Nephron (organoid): Measurements from ENCODE around the gene WDR90.

Experiments
- H3K27ac Mint-ChIP-seq, 3 experiments: 2 replicates each; pipeline ENCODE4 v1.8.0; 2020; ENCODE audit warnings: mixed read lengths in 3 of 3, mild to moderate bottlenecking in 2 of 3, moderate library complexity in 1 of 3
- H3K27me3 Mint-ChIP-seq: 2 replicates; pipeline ENCODE4 v1.8.0; 2021; ENCODE audit warnings: low read depth, mild to moderate bottlenecking, moderate library complexity, mixed read lengths
- H3K36me3 Mint-ChIP-seq: 2 replicates; pipeline ENCODE4 v1.8.0; 2020; ENCODE audit warnings: low read depth, mixed read lengths
- H3K4me1 Mint-ChIP-seq: 2 replicates; pipeline ENCODE4 v1.8.0; 2020; ENCODE audit warnings: mixed read lengths
- H3K4me3 Mint-ChIP-seq, 3 experiments: 2 replicates each; pipeline ENCODE4 v1.8.0; 2020; ENCODE audit warnings: mild to moderate bottlenecking in 3 of 3, mixed read lengths in 3 of 3, moderate library complexity in 2 of 3
- H3K9me3 Mint-ChIP-seq: 2 replicates; pipeline ENCODE4 v1.8.0; 2020; ENCODE audit warnings: mixed read lengths
- CTCF ChIP-seq, 3 experiments: fragments of 200-600 bp; sonication (generic); IDR thresholded peaks; one replicate each; pipeline ENCODE4 v1.5.0; 2021; ENCODE audit warnings: antibody characterized with exemption in 3 of 3; ENCODE audit not compliant: unreplicated experiment in 3 of 3

Gene WDR90

GRCh38 chr16:692356-693108, 43.4 kb downstream of the WDR90 start:
- Mint-ChIP-seq H3K9me3 (no peaks in the 10 kb centered on the region), H3K4me3 (peak overlapping the region; percentile 79 to 94 (median 80)), H3K27me3 (peaks cover 67% of the 10 kb centered on the region), H3K36me3 (no peaks in the 10 kb centered on the region), H3K27ac (peak overlapping the region in 2 of 3 experiments; percentile 12 to 45), H3K4me1 (peaks cover 10% of the 10 kb centered on the region)
- no peak for TF ChIP-seq CTCF (IDR thresholded peaks at IDR 0.05; ENCODE audit: unreplicated experiment in 3 of 3)

- no peak for TF ChIP-seq CTCF (IDR thresholded peaks at IDR 0.05; ENCODE audit: unreplicated experiment in 3 of 3)
- peaks cover 10% of the 10 kb centered on the region for H3K4me1 Mint-ChIP-seq
- peak overlapping the region in 1 of 3 experiments; percentile 21 for H3K4me3 Mint-ChIP-seq
- H3K9me3 Mint-ChIP-seq, result no peaks in the 10 kb centered on the region
- H3K27me3 Mint-ChIP-seq, result peaks cover 75% of the 10 kb centered on the region
- no peak overlapping the region for H3K27ac Mint-ChIP-seq
- H3K36me3 Mint-ChIP-seq, result no peaks in the 10 kb centered on the region
Measured at GRCh38 chr16:693364-693763, 44.2 kb downstream of the WDR90 start.

GRCh38 chr16:693766-694165, 44.6 kb downstream of the WDR90 start:
- H3K27ac Mint-ChIP-seq, result no peak overlapping the region
- no peak for TF ChIP-seq CTCF (IDR thresholded peaks at IDR 0.05; ENCODE audit: unreplicated experiment in 3 of 3)
- peaks cover 79% of the 10 kb centered on the region for H3K27me3 Mint-ChIP-seq
- no peaks in the 10 kb centered on the region for H3K9me3 Mint-ChIP-seq
- no peak overlapping the region for H3K4me3 Mint-ChIP-seq
- no peaks in the 10 kb centered on the region for H3K36me3 Mint-ChIP-seq
- peaks cover 10% of the 10 kb centered on the region for H3K4me1 Mint-ChIP-seq

GRCh38 chr16:694187-694862, 45.2 kb downstream of the WDR90 start:
- no peaks in the 10 kb centered on the region for H3K36me3 Mint-ChIP-seq
- H3K27ac Mint-ChIP-seq, result no peak overlapping the region
- H3K4me3 Mint-ChIP-seq, result no peak overlapping the region
- no peaks in the 10 kb centered on the region for H3K9me3 Mint-ChIP-seq
- H3K4me1 Mint-ChIP-seq, result peaks cover 10% of the 10 kb centered on the region
- peaks cover 85% of the 10 kb centered on the region for H3K27me3 Mint-ChIP-seq
- no peak for TF ChIP-seq CTCF (IDR thresholded peaks at IDR 0.05; ENCODE audit: unreplicated experiment in 3 of 3)

- peaks cover 10% of the 10 kb centered on the region for H3K4me1 Mint-ChIP-seq
- peaks cover 90% of the 10 kb centered on the region for H3K27me3 Mint-ChIP-seq
- no peaks in the 10 kb centered on the region for H3K9me3 Mint-ChIP-seq
- H3K4me3 Mint-ChIP-seq, result no peak overlapping the region
- H3K27ac Mint-ChIP-seq, result no peak overlapping the region
- no peak for TF ChIP-seq CTCF (IDR thresholded peaks at IDR 0.05; ENCODE audit: unreplicated experiment in 3 of 3)
- no peaks in the 10 kb centered on the region for H3K36me3 Mint-ChIP-seq
Measured at GRCh38 chr16:694863-695354, 45.7 kb downstream of the WDR90 start.
